GM12878 (cell line): ENCODE results near the gene ZBTB16. TPM values are rescaled to one million over a fixed set of nuclear protein-coding genes. Genes with fewer than 3 reads are reported as not detected.

Source experiments
- ATAC-seq: fragments of 200-7000 bp; cut with Tn5 transposase; 3 replicates; pipeline ENCODE4 v1.9.1; 2020; ENCODE audit warnings: mild to moderate bottlenecking, moderate library complexity
- BruUV-seq: library from RNA; stranded (reverse); fragments of 400-500 nt; replicated peaks from 2 replicates; lab custom pipeline; 2021; lab: Mats Ljungman, UMichigan
- CTCF ChIA-PET: fragments of 300-600 bp; sonication (Branson Sonifier 250); formaldehyde crosslinking; extraction: SDS; loops from one replicate; lab custom pipeline; 2021; ENCODE audit warnings: inconsistent platforms; lab: Yijun Ruan, JAX
- POLR2A ChIA-PET: fragments of 350-600 bp; formaldehyde crosslinking; extraction: SDS; loops from one replicate; lab custom pipeline; 2021; ENCODE audit warnings: inconsistent platforms; lab: Charles Lee
- RAD21 ChIA-PET: fragments of 300-600 bp; sonication (Branson Sonifier 250); formaldehyde crosslinking; loops from one replicate; lab custom pipeline; 2023; ENCODE audit warnings: antibody characterized with exemption; ENCODE audit not compliant: unreplicated experiment; lab: Charles Lee
- SMC1A ChIA-PET: fragments of 300-600 bp; sonication (Branson Sonifier 250); formaldehyde crosslinking; loops from one replicate; lab custom pipeline; 2023; ENCODE audit not compliant: unreplicated experiment, uncharacterized antibody; lab: Charles Lee
- DNase-seq: peaks from one replicate; pipeline ENCODE4 v3.0.0-alpha.2; 2011; ENCODE audit warnings: low read depth, low spot score
- FAIRE-seq: peaks from 3 replicates; lab custom pipeline; 2011; peaks lifted over from hg19 to GRCh38; lab: Jason Lieb, UNC
- H2AFZ ChIP-seq: 2 replicates; pipeline ENCODE4 v1.6.0; 2011; ENCODE audit warnings: low read depth, low read length, control low read depth; ENCODE audit not compliant: control insufficient read depth
- H3K27ac ChIP-seq: 2 replicates; pipeline ENCODE4 v1.5.1; 2011; ENCODE audit warnings: control low read depth; ENCODE audit not compliant: control insufficient read depth, insufficient read depth
- H3K27me3 ChIP-seq, 2 experiments: replicated peaks in 1 of 2; 2 replicates each; pipeline versions ENCODE4 v1.6.0 to v1.6.1; 2011; ENCODE audit warnings: low read length in 1 of 2; ENCODE audit not compliant: control insufficient read depth in 2 of 2, insufficient read depth in 2 of 2
- H3K36me3 ChIP-seq, 2 experiments: 2 replicates each; pipeline ENCODE4 v1.5.1; 2011; ENCODE audit warnings: low read length in 1 of 2; ENCODE audit not compliant: control insufficient read depth in 2 of 2, insufficient read depth in 2 of 2
- H3K4me1 ChIP-seq: 2 replicates; pipeline ENCODE4 v1.6.1; 2011; ENCODE audit warnings: mild to moderate bottlenecking, low read length, moderate library complexity, mixed read lengths; ENCODE audit not compliant: control insufficient read depth, insufficient read depth
- H3K4me2 ChIP-seq: 2 replicates; pipeline ENCODE4 v1.6.0; 2011; ENCODE audit warnings: control low read depth; ENCODE audit not compliant: control insufficient read depth, insufficient read depth
- H3K4me3 ChIP-seq: fragments of 200-600 bp; sonication (generic); 2 replicates; pipeline ENCODE4 v1.5.1; 2016
- H3K79me2 ChIP-seq: 2 replicates; pipeline ENCODE4 v1.6.0; 2011; ENCODE audit warnings: low read length; ENCODE audit not compliant: control insufficient read depth, insufficient read depth
- H3K9ac ChIP-seq: 2 replicates; pipeline ENCODE4 v1.8.0; 2011; ENCODE audit warnings: low read length, control low read depth, mixed read lengths; ENCODE audit not compliant: control insufficient read depth, insufficient read depth
- H3K9me3 ChIP-seq: replicated peaks from 3 replicates; pipeline ENCODE4 v1.5.1; 2011; ENCODE audit warnings: mild to moderate bottlenecking, low read length; ENCODE audit not compliant: control insufficient read depth, insufficient read depth
- H4K20me1 ChIP-seq: 2 replicates; pipeline ENCODE4 v1.6.0; 2011; ENCODE audit not compliant: control insufficient read depth, insufficient read depth
- ASH2L ChIP-seq: fragments of 300-600, 200-600 bp; sonication (generic); IDR thresholded peaks from 2 replicates; pipeline ENCODE4 v1.6.1; 2017; ENCODE audit warnings: low read depth, mild to moderate bottlenecking, borderline replicate concordance
- CBX3 ChIP-seq: fragments of 200-600 bp; sonication (generic); IDR thresholded peaks from 2 replicates; pipeline ENCODE4 v1.6.1; 2016; ENCODE audit warnings: low read depth, borderline replicate concordance
- HCFC1 ChIP-seq: fragments of 150-350 bp; IDR thresholded peaks from 2 replicates; pipeline ENCODE4 v1.6.1; 2014; ENCODE audit warnings: low read length
- KDM1A ChIP-seq: fragments of 200-600 bp; sonication (generic); IDR thresholded peaks from 2 replicates; pipeline ENCODE4 v1.6.1; 2016; ENCODE audit warnings: borderline replicate concordance
- MXI1 ChIP-seq: fragments of 150-350 bp; IDR thresholded peaks from 2 replicates; pipeline ENCODE4 v1.6.1; 2011; ENCODE audit warnings: low read depth, mild to moderate bottlenecking, inconsistent platforms, low read length, improper control_type of control experiment
- NFXL1 ChIP-seq: fragments of 450-650 bp; IDR thresholded peaks from 2 replicates; pipeline ENCODE4 v1.6.1; 2017; ENCODE audit warnings: antibody characterized with exemption, mild to moderate bottlenecking, borderline replicate concordance
- SIN3A ChIP-seq: IDR thresholded peaks from 2 replicates; pipeline ENCODE4 v1.6.1; 2012; ENCODE audit warnings: low read depth, low read length, improper control_type of control experiment
- TARDBP ChIP-seq: IDR thresholded peaks from 2 replicates; pipeline ENCODE4 v1.6.1; 2016; ENCODE audit warnings: borderline replicate concordance
- ZZZ3 ChIP-seq: IDR thresholded peaks from 2 replicates; pipeline ENCODE4 v1.6.1; 2011; ENCODE audit warnings: low read depth; ENCODE audit not compliant: control insufficient read depth, insufficient read length
- WGBS: methylation state at CpG from one replicate; pipeline ENCODE4 v1.1.6; 2016; ENCODE audit warnings: low lambda C conversion rate; ENCODE audit not compliant: insufficient replicate concordance, insufficient coverage; ENCODE audit errors: missing lambda C conversion rate; 5-methylcytosine and 5-hydroxymethylcytosine counted together
- in situ Hi-C: fragments of 300-500 bp; cut with MboI; formaldehyde crosslinking; loops from 9 replicates; pipeline ENCODE4 v1.14.3; 2018; ENCODE audit warnings: mixed read lengths
- intact Hi-C: fragments of 100-400 bp; cut with micrococcal nuclease; formaldehyde crosslinking; loops from one replicate; pipeline ENCODE4 v1.14.2; 2022; ENCODE audit not compliant: unreplicated experiment
- polyA plus RNA-seq, 11 experiments: library from polyadenylated mRNA; depleted of rRNA in 4 of 11; unstranded in 6 of 11; stranded (reverse) in 5 of 11; fragments of >200 nt; fragmentation: Nextera tagmentation in 4 of 11; fragmentation: Illumina TruSeq in 1 of 11; extraction: Ambion mirVana in 4 of 11; extraction: Trizol in 1 of 11; gene quantifications; 1 replicate in 1 of 11; 2 replicates in 10 of 11; pipeline versions ENCODE4 v1.2.1 to v1.2.3, GENCODE V29; 2011 to 2016; ENCODE audit warnings: inconsistent platforms in 2 of 11, missing spikeins in 2 of 11, low read depth in 1 of 11
- total RNA-seq, 4 experiments: library from RNA; depleted of rRNA in 3 of 4; stranded (reverse); fragments of >200 nt in 3 of 4; fragmentation: Illumina TruSeq in 1 of 4; extraction: Trizol in 1 of 4; gene quantifications; 2 replicates each; pipeline versions ENCODE4 v1.2.1 to v1.2.3, GENCODE V29; 2013 to 2021
- TF ChIP-seq, protein P1 (sequence below): IDR thresholded peaks from 2 replicates; pipeline ENCODE4 v1.6.1; 2012; ENCODE audit warnings: low read depth, low read length, improper control_type of control experiment
- TF ChIP-seq, protein P2 (sequence below): IDR thresholded peaks from 2 replicates; pipeline ENCODE4 v1.6.1; 2011; ENCODE audit warnings: mild to moderate bottlenecking, low read depth, low read length, moderate library complexity; ENCODE audit not compliant: insufficient replicate concordance
- TF ChIP-seq, protein P3 (sequence below): fragments of 450-650 bp; IDR thresholded peaks from 2 replicates; pipeline ENCODE4 v1.6.1; 2018; ENCODE audit warnings: borderline replicate concordance, mild to moderate bottlenecking; ENCODE audit not compliant: partially characterized antibody
- TF ChIP-seq, protein P4 (sequence below): IDR thresholded peaks from 2 replicates; pipeline ENCODE4 v1.6.1; 2012; ENCODE audit warnings: mild to moderate bottlenecking, low read depth, low read length

The ZBTB16 gene
- total and polyA plus RNA-seq, 10 of the 15 experiments (the other 5 are each of a cell fraction or from before 2014, with no cell fraction given) = 0.38 TPM; not detected in 9

DNA sequence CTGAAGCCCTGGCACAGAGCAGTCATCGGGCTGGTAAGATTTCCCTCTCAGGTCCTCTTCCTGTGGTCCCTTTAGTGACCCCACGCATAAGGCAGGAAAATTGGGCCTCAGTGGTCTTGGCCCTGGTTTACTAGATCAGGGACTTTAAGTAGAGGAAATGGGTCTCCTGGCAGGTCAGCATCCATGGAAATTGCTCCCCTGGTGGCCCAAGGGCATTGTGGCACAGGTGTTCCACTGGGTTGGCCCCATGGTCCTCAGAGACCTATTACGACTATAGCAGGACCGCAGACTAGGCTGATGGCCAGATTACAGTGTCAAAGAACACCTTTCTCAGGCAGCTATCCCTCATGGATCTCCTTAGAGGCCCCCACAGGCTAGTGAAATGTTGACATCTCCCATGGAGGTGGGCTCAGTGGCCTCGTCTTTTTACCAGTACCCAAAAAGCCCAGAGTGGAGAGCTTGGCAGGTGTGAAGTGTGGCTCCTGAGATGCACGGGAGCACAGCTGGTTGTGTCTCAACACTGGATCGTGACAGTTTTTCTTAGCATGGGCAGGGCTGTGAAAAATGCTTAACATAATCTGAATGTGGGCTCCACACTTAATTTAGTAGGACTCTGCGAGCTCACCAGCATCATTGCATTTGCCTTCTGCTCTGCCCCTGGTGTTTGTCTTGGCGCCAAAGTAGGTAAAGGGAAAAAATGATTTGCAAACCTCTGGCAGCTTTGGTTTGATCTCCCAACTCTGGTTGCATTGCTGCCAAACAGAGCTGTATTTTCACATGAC, 74.2 kb downstream of the ZBTB16 start:
- ChIA-PET SMC1A (no interaction called here), CTCF (interaction anchor here (0.6 kb wide), 1 partner anchor 659 kb away, joined by 3 read pairs; no protein-coding TSS in a partner anchor), POLR2A (no interaction called here), RAD21 (no interaction called here)
- Histone ChIP-seq H3K79me2 (no peaks in the 10 kb centered on the region), H3K4me1 (no peaks in the 10 kb centered on the region), H3K27ac (no peak overlapping the region), H3K9me3 (no peaks in the 10 kb centered on the region), H2AFZ (no peak overlapping the region), H3K4me3 (no peak overlapping the region), H3K36me3 (no peaks in the 10 kb centered on the region), H3K27me3 (no peaks in the 10 kb centered on the region; a peak in 2 of 4 replicates), H3K4me2 (no peak overlapping the region), H4K20me1 (no peaks in the 10 kb centered on the region), H3K9ac (no peak overlapping the region)
- WGBS = 23% methylated on average over 9 of the region's 9 CpGs
- BruUV-seq = no TSS peak
- ATAC-seq (no peak), FAIRE-seq (no peak), DNase-seq (no peak)
- in situ Hi-C loops (no loop called here), intact Hi-C loops (no loop called here)
- TF ChIP-seq, protein P1, sequence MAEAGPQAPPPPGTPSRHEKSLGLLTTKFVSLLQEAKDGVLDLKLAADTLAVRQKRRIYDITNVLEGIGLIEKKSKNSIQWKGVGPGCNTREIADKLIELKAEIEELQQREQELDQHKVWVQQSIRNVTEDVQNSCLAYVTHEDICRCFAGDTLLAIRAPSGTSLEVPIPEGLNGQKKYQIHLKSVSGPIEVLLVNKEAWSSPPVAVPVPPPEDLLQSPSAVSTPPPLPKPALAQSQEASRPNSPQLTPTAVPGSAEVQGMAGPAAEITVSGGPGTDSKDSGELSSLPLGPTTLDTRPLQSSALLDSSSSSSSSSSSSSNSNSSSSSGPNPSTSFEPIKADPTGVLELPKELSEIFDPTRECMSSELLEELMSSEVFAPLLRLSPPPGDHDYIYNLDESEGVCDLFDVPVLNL = no peak
- no peak for TF ChIP-seq SIN3A
- TF ChIP-seq, protein P2, sequence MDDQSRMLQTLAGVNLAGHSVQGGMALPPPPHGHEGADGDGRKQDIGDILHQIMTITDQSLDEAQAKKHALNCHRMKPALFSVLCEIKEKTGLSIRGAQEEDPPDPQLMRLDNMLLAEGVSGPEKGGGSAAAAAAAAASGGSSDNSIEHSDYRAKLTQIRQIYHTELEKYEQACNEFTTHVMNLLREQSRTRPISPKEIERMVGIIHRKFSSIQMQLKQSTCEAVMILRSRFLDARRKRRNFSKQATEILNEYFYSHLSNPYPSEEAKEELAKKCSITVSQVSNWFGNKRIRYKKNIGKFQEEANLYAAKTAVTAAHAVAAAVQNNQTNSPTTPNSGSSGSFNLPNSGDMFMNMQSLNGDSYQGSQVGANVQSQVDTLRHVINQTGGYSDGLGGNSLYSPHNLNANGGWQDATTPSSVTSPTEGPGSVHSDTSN = no peak
- TF ChIP-seq ASH2L = no peak
- TF ChIP-seq TARDBP = no peak
- TF ChIP-seq CBX3 = no peak
- TF ChIP-seq ZZZ3 = no peak
- TF ChIP-seq MXI1 = no peak
- no peak for TF ChIP-seq HCFC1
- TF ChIP-seq, protein P3, sequence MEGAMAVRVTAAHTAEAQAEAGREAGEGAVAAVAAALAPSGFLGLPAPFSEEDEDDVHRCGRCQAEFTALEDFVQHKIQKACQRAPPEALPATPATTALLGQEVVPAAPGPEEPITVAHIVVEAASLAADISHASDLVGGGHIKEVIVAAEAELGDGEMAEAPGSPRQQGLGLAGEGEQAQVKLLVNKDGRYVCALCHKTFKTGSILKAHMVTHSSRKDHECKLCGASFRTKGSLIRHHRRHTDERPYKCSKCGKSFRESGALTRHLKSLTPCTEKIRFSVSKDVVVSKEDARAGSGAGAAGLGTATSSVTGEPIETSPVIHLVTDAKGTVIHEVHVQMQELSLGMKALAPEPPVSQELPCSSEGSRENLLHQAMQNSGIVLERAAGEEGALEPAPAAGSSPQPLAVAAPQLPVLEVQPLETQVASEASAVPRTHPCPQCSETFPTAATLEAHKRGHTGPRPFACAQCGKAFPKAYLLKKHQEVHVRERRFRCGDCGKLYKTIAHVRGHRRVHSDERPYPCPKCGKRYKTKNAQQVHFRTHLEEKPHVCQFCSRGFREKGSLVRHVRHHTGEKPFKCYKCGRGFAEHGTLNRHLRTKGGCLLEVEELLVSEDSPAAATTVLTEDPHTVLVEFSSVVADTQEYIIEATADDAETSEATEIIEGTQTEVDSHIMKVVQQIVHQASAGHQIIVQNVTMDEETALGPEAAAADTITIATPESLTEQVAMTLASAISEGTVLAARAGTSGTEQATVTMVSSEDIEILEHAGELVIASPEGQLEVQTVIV = no peak
- TF ChIP-seq, protein P4, sequence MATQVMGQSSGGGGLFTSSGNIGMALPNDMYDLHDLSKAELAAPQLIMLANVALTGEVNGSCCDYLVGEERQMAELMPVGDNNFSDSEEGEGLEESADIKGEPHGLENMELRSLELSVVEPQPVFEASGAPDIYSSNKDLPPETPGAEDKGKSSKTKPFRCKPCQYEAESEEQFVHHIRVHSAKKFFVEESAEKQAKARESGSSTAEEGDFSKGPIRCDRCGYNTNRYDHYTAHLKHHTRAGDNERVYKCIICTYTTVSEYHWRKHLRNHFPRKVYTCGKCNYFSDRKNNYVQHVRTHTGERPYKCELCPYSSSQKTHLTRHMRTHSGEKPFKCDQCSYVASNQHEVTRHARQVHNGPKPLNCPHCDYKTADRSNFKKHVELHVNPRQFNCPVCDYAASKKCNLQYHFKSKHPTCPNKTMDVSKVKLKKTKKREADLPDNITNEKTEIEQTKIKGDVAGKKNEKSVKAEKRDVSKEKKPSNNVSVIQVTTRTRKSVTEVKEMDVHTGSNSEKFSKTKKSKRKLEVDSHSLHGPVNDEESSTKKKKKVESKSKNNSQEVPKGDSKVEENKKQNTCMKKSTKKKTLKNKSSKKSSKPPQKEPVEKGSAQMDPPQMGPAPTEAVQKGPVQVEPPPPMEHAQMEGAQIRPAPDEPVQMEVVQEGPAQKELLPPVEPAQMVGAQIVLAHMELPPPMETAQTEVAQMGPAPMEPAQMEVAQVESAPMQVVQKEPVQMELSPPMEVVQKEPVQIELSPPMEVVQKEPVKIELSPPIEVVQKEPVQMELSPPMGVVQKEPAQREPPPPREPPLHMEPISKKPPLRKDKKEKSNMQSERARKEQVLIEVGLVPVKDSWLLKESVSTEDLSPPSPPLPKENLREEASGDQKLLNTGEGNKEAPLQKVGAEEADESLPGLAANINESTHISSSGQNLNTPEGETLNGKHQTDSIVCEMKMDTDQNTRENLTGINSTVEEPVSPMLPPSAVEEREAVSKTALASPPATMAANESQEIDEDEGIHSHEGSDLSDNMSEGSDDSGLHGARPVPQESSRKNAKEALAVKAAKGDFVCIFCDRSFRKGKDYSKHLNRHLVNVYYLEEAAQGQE = no peak
- TF ChIP-seq KDM1A = no peak
- no peak for TF ChIP-seq NFXL1
